ENCODE measurements around the gene GABPB1.

The GABPB1 gene

DNA sequence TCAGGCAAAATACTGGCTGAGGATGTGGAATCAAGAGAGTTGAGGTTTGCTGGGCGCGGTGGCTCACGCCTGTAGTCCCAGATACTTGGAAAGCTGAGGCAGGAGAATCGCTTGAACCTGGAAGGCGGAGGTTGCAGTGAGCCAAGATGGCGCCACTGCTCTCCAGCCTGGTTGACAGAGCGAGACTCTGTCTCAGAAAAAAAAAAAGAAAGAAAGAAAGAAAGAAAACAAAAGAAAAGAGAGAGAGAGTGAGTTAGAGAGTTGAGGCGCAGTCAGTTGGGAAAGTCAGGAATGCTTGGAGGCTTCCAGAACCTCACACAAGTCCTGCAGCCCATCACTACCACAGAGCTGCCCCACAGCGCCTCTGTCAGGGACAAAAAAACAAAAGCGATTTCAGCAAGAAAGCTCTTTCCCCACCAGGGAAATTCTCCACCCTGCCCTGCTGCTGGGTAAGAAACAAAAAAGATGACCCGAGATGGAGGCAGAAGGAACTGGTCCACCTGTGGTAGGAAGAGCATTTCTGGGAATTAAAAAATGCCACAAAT lies 103.3 kb downstream of the GABPB1 start:
- no peak overlapping the region for H3K9ac ChIP-seq (ENCODE audit: low read depth, low read length)

DNA sequence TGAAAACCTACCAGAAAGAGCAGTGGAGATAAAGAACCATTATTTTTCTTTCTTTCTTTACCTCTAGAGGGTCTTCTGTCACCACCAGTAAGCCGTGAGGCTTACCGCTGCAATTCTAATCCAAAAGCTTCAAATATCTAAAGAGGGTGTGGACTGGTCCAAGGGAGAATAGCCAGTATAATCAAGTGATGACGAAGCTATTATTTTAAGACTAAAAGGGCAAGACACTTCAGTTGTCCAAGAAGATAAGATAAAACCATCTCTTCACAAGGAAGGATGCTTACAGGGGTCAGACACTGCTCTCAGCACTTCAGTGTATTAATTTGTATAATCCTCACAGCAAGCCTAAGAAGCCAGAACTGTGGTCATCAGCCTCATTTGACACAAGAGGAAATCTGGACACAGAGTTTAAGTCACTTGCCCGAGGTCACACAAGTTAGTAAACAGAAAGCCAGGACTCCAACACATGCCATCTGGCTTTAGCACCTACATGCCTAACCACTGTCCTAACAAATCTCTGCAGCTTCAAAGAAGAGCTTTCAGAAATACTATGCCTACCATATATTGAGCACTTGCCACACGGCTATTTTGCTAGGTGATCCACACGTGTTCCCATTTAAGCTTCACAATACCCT lies 104.1 kb downstream of the GABPB1 start:
- H3K36me3 ChIP-seq (ENCODE audit: insufficient read depth, low read length): no peaks in the 10 kb centered on the region
- H3K9me3 ChIP-seq (ENCODE audit: control insufficient read depth, insufficient read depth, low read length): no peaks in the 10 kb centered on the region
- H3K4me1 ChIP-seq (ENCODE audit: insufficient read depth, low read length): no peaks in the 10 kb centered on the region; the same call in 1 of the 2 replicates
- H3K9ac ChIP-seq (ENCODE audit: low read depth, low read length): no peak overlapping the region

More for the DNA sequence above, 103.3 kb downstream of the GABPB1 start:
- no peaks in the 10 kb centered on the region for H3K9me3 ChIP-seq (ENCODE audit: control insufficient read depth, insufficient read depth, low read length)
- H3K36me3 ChIP-seq (ENCODE audit: insufficient read depth, low read length): no peaks in the 10 kb centered on the region
- H3K4me1 ChIP-seq (ENCODE audit: insufficient read depth, low read length): no peaks in the 10 kb centered on the region; the same call in 1 of the 2 replicates

DNA sequence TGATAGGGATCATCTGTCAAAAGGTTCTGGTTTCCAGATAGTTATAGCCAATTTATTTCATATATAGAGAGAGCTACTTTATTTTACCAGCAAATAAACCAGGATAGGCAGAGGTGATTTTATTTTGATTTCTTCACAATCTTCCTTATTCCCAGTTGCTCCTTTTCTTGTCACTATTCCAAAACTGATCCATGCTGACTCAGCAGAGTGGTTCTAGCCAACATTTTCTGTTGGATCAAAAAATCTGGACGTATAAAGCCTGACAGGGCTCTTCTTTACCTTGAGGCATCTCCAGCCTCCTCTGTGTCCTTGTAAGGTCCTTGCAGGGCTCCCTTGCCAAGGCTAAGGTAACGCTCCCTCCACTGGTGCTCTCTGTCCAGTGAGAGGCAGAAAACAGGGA lies 105.3 kb downstream of the GABPB1 start:
- Histone ChIP-seq H3K9me3 (ENCODE audit: control insufficient read depth, insufficient read depth, low read length) (no peaks in the 10 kb centered on the region), H3K4me1 (ENCODE audit: insufficient read depth, low read length) (no peaks in the 10 kb centered on the region; the same call in 1 of the 2 replicates), H3K36me3 (ENCODE audit: insufficient read depth, low read length) (no peaks in the 10 kb centered on the region), H3K9ac (ENCODE audit: low read depth, low read length) (no peak overlapping the region)

DNA sequence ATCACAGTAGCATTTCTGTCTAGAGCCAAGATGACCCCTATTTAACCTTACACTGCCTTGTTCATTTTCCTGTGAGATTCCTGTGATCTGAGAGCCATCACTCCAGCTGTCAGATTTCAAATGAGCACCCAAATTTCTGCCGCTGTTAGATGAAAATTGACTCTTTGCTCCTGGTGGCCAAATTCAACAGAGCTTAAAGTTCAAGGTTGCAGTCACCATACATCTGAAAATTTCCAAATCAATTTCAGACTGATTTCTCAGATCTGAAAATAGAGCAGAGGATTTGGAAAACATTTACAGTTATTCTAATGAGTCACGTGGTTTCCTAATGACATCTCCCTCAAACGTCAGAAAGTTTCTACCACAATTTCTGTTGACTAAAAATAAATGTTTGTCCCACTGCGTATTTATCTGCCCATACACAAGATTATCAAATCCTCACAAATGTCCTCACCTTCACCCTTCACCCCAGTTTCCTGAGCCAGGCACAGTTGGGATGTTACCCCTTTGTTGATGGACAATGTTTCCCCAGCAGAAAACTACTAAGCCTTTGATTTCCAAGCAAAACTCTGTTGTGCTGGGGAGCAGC lies 105.9 kb downstream of the GABPB1 start:
- H3K9me3 ChIP-seq (ENCODE audit: control insufficient read depth, insufficient read depth, low read length): no peaks in the 10 kb centered on the region
- no peaks in the 10 kb centered on the region; the same call in 1 of the 2 replicates for H3K4me1 ChIP-seq (ENCODE audit: insufficient read depth, low read length)
- H3K36me3 ChIP-seq (ENCODE audit: insufficient read depth, low read length): no peaks in the 10 kb centered on the region
- H3K9ac ChIP-seq (ENCODE audit: low read depth, low read length): no peak overlapping the region

DNA sequence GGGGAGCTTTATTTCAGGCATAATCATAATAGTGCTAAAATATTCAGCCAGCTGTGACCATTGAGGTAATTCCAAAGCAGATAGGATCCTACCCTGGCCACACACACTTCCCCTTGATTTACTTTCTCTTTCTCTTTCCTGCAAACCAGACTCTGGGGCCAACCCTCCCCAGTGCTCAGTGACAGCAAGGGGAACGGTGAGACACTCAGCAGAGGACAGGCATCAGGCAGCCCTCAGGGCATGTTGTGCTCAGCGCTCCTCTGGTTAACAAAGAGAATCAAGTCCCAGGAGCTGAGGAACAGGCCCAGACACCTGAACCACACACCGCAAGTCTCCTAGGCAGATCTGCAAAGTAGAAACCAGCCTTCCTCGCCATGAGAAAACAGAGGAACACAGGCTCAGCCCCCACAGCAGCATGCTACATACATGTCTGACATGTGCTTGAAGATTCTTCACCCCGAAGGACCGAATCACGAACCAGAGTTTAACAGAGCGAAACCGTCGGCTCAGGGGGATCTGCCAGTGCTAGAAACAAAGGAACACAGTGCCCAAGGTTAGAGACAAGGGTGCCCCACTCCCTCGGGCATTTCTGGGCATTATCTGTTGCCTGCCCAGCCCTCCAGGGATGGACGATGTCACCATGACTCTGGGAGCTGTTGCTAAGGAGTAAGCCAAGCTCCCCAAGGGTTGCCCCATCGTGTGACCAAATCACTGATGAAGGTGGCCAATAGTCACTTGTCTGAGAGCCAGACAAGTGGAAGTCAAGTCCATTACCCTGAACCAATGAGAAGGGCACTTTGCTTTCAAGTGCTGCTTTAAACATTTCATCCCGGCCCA lies 107.0 kb downstream of the GABPB1 start:
- H3K4me1 ChIP-seq (ENCODE audit: insufficient read depth, low read length): no peaks in the 10 kb centered on the region; the same call in 1 of the 2 replicates
- no peak overlapping the region for H3K9ac ChIP-seq (ENCODE audit: low read depth, low read length)

DNA sequence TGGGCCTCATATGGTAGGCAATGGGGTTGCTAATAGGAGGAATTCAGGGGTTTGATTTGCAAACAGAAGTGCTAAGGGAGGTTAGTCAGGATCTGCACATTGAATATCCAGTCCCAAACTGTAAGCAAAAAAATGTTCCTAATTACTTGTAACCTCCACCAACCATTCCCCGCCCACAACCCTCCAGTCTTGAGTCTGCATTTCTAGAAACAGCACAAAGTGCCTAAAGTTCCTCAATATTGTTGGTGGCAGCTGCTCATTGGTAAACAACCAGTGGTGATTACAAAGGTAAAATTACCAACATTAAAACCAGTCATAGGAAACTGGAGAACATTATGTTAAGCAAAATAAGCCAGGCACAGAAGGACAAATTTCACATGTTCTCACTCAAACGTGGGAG lies 108.4 kb downstream of the GABPB1 start:
- Histone ChIP-seq H3K9me3 (ENCODE audit: control insufficient read depth, insufficient read depth, low read length) (no peaks in the 10 kb centered on the region), H3K4me1 (ENCODE audit: insufficient read depth, low read length) (no peaks in the 10 kb centered on the region; the same call in 1 of the 2 replicates)

More for the DNA sequence above, 107.0 kb downstream of the GABPB1 start:
- Histone ChIP-seq H3K36me3 (ENCODE audit: insufficient read depth, low read length) (no peaks in the 10 kb centered on the region), H3K9me3 (ENCODE audit: control insufficient read depth, insufficient read depth, low read length) (no peaks in the 10 kb centered on the region)

DNA sequence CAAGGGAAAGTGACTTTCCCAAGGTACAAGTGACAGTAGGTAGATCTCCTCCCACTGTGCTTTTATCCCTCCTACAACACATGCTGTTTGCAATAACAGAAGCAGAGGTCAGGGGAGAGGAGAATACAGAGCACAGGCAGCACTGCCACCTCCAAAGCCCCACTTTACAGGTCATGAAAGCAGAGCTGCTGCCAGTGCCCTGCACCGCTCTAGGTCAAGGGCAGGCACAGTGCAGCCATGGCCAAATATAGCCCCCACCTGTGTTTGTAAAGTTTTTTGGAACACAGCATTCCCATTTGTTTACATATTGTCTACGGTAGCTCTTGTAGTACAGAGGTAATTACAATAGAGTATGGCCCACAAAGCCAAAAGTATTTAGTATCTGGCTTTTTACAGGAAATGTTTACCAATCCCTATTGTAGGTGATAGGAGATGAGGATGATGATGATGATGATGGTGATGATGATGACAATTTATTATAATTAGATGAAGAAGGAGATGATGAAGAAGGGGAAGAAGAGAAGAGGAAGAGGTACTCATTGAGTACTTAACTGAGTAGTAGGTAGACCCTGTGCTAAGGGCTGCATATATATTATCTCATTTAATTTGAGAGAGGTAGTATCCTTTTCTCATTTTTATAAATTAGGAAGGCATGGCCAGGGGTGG lies 109.9 kb downstream of the GABPB1 start:
- Histone ChIP-seq H3K9ac (ENCODE audit: low read depth, low read length) (no peak overlapping the region), H3K4me1 (ENCODE audit: insufficient read depth, low read length) (no peaks in the 10 kb centered on the region; the same call in 1 of the 2 replicates), H3K36me3 (ENCODE audit: insufficient read depth, low read length) (no peaks in the 10 kb centered on the region), H3K9me3 (ENCODE audit: control insufficient read depth, insufficient read depth, low read length) (no peaks in the 10 kb centered on the region)

More for the DNA sequence above, 108.4 kb downstream of the GABPB1 start:
- Histone ChIP-seq H3K36me3 (ENCODE audit: insufficient read depth, low read length) (no peaks in the 10 kb centered on the region), H3K9ac (ENCODE audit: low read depth, low read length) (no peak overlapping the region)

DNA sequence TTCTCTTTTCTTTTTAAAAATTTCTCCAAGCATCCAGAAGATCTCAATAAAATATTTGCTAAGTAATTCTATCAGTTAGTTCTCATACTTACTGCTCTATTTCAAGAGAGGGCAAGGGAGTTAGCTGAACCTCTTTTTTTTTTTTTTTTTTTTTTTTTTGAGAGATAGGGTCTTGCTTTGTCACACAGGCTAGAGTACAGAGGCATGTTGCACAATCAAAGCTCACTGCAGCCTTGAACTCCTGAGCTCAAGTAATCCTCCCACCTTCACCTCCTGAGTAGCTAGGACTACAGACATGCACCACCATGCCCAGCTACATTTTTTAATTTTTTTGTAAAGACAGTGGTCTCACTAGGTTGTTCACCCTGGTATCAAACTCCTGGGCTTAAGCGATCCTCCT lies 110.8 kb downstream of the GABPB1 start:
- Histone ChIP-seq H3K4me1 (ENCODE audit: insufficient read depth, low read length) (no peaks in the 10 kb centered on the region; the same call in 1 of the 2 replicates), H3K9ac (ENCODE audit: low read depth, low read length) (no peak overlapping the region), H3K9me3 (ENCODE audit: control insufficient read depth, insufficient read depth, low read length) (no peaks in the 10 kb centered on the region), H3K36me3 (ENCODE audit: insufficient read depth, low read length) (no peaks in the 10 kb centered on the region)

DNA sequence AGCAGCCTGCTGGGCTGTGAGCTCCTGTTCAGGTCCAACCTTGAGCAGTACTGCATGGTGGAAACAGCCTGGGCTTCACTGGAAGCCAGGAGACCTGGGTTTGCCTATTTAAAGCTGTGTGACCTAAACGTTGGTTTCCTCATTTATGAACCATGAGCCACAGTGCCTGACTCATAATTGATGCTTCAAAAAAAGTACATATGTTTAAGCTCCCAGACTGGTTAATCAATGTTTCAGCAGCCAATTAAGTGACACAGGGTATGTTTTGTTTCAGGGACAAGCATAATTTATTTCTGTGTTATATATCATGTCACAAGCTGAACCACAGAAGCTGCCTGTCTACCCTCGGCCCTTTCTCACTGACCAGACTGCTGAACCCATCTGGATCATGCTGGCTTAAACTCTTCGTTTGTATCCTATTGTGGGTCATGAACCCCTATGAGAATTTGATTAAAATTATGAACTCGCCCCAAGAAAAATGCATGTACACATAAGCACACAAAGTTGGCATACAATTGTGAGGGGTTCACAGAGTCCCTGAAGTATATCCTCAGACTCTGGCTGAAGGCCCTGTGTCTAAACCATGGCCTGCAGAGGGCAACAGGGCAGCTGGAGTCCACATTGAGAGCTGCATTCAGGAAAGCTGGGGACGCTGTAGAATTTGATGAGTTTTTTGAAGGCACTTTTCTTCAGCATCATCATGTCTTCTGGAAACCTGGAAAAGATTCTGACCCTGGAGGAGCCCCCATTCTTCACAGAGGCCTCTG lies 113.1 kb downstream of the GABPB1 start:
- Histone ChIP-seq H3K4me1 (ENCODE audit: insufficient read depth, low read length) (no peaks in the 10 kb centered on the region), H3K9me3 (ENCODE audit: control insufficient read depth, insufficient read depth, low read length) (no peaks in the 10 kb centered on the region), H3K9ac (ENCODE audit: low read depth, low read length) (no peak overlapping the region), H3K36me3 (ENCODE audit: insufficient read depth, low read length) (no peaks in the 10 kb centered on the region)

GRCh38 chr15:50238255-50238654 lies 116.7 kb downstream of the GABPB1 start:
- Histone ChIP-seq H3K36me3 (ENCODE audit: insufficient read depth, low read length) (no peaks in the 10 kb centered on the region), H3K4me1 (ENCODE audit: insufficient read depth, low read length) (no peaks in the 10 kb centered on the region), H3K9me3 (ENCODE audit: control insufficient read depth, insufficient read depth, low read length) (no peaks in the 10 kb centered on the region), H3K9ac (ENCODE audit: low read depth, low read length) (no peak overlapping the region)

DNA sequence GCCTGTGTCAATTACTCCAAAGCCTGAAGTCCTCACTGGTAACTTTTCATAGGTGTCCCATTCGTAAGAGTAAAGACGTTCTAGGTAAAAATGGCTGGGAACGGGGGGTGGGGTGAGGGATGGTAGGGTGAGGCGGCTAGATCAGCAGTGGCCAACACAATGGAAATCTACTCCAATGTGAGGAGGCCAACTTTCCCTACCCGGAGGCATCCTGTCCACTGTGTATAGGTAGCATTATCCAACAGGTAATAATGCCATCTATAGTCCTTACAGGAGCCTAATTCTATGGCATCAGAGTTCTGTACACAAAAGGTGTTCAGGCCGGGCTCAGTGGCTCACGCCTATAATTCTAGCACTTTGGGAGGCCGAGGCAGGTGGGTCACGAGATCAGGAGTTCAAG lies 118.6 kb downstream of the GABPB1 start:
- no peak overlapping the region for H3K9ac ChIP-seq (ENCODE audit: low read depth, low read length)
- H3K36me3 ChIP-seq (ENCODE audit: insufficient read depth, low read length): no peaks in the 10 kb centered on the region

GRCh38 chr15:50235794-50236193 lies 119.2 kb downstream of the GABPB1 start:
- Histone ChIP-seq H3K36me3 (ENCODE audit: insufficient read depth, low read length) (no peaks in the 10 kb centered on the region), H3K9me3 (ENCODE audit: control insufficient read depth, insufficient read depth, low read length) (no peaks in the 10 kb centered on the region), H3K9ac (ENCODE audit: low read depth, low read length) (no peak overlapping the region), H3K4me1 (ENCODE audit: insufficient read depth, low read length) (no peaks in the 10 kb centered on the region)

More for the DNA sequence above, 118.6 kb downstream of the GABPB1 start:
- Histone ChIP-seq H3K4me1 (ENCODE audit: insufficient read depth, low read length) (no peaks in the 10 kb centered on the region), H3K9me3 (ENCODE audit: control insufficient read depth, insufficient read depth, low read length) (no peaks in the 10 kb centered on the region)

DNA sequence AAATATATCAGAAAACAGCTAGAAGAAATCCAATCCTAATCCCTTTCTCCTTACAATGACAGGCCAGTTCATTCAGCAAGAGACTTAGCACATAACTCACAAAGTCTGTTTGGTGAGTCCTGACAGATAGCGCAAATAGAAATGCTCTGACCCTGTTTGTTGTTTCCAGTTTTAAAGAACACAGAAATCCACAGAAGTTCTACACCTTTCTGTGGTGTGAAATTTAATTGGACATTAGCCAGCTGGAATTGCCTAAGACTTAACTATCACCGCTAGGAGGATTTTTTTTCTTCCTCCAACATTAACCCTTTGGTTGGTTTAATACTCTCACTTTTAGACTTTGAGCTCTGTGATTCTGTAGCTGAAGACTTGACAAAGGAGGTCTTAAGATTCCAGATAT lies 120.2 kb downstream of the GABPB1 start:
- H3K4me1 ChIP-seq (ENCODE audit: insufficient read depth, low read length): no peaks in the 10 kb centered on the region
- no peaks in the 10 kb centered on the region for H3K36me3 ChIP-seq (ENCODE audit: insufficient read depth, low read length)
- no peak overlapping the region for H3K9ac ChIP-seq (ENCODE audit: low read depth, low read length)
- no peaks in the 10 kb centered on the region for H3K9me3 ChIP-seq (ENCODE audit: control insufficient read depth, insufficient read depth, low read length)

Measured in ES-I3 (cell line).